Measurements from ENCODE around the gene WSCD2.

WSCD2 gene

GRCh38 chr12:108297424-108297823, 168.3 kb downstream of the WSCD2 start:
- Histone ChIP-seq H3K9ac (ENCODE audit: low read length) (no peak overlapping the region), H3K4me3 (ENCODE audit: low read depth in 1 of 2, low read length in 2 of 2) (no peak overlapping the region), H3K27ac (ENCODE audit: low read depth, low read length) (no peak overlapping the region), H3K36me3 (ENCODE audit: insufficient read depth, low read length) (peaks cover 3% of the 10 kb centered on the region), H3K9me3 (ENCODE audit: low read length) (no peaks in the 10 kb centered on the region), H3K4me1 (ENCODE audit: insufficient read depth, low read length) (no peaks in the 10 kb centered on the region), H3K27me3 (ENCODE audit: control insufficient read depth in 1 of 2, insufficient read depth in 2 of 2, low read length in 2 of 2) (no peaks in the 10 kb centered on the region)

- peaks cover under 1% of the 10 kb centered on the region for H3K4me1 ChIP-seq (ENCODE audit: insufficient read depth, low read length)
- H3K4me3 ChIP-seq (ENCODE audit: low read depth in 1 of 2, low read length in 2 of 2): no peak overlapping the region
- peak overlapping the region; percentile 30 for H3K27ac ChIP-seq (ENCODE audit: low read depth, low read length)
Measured at GRCh38 chr12:108297895-108298760, 169.0 kb downstream of the WSCD2 start.

GRCh38 chr12:108298761-108299275, 169.7 kb downstream of the WSCD2 start:
- no peaks in the 10 kb centered on the region for H3K27me3 ChIP-seq (ENCODE audit: control insufficient read depth in 1 of 2, insufficient read depth in 2 of 2, low read length in 2 of 2)
- H3K9ac ChIP-seq (ENCODE audit: low read length): no peak overlapping the region
- no peak overlapping the region for H3K4me3 ChIP-seq (ENCODE audit: low read depth in 1 of 2, low read length in 2 of 2)
- peaks cover 7% of the 10 kb centered on the region for H3K4me1 ChIP-seq (ENCODE audit: insufficient read depth, low read length)
- H3K9me3 ChIP-seq (ENCODE audit: low read length): no peaks in the 10 kb centered on the region
- H3K36me3 ChIP-seq (ENCODE audit: insufficient read depth, low read length): no peaks in the 10 kb centered on the region
- H3K27ac ChIP-seq (ENCODE audit: low read depth, low read length): peak overlapping the region; percentile 30

More at GRCh38 chr12:108297895-108298760, 169.0 kb downstream of the WSCD2 start:
- no peaks in the 10 kb centered on the region for H3K9me3 ChIP-seq (ENCODE audit: low read length)
- H3K36me3 ChIP-seq (ENCODE audit: insufficient read depth, low read length): no peaks in the 10 kb centered on the region
- no peak overlapping the region for H3K9ac ChIP-seq (ENCODE audit: low read length)
- H3K27me3 ChIP-seq (ENCODE audit: control insufficient read depth in 1 of 2, insufficient read depth in 2 of 2, low read length in 2 of 2): no peaks in the 10 kb centered on the region

GRCh38 chr12:108299516-108299915, 170.4 kb downstream of the WSCD2 start:
- Histone ChIP-seq H3K36me3 (ENCODE audit: insufficient read depth, low read length) (no peaks in the 10 kb centered on the region), H3K9me3 (ENCODE audit: low read length) (no peaks in the 10 kb centered on the region), H3K27ac (ENCODE audit: low read depth, low read length) (no peak overlapping the region), H3K27me3 (ENCODE audit: control insufficient read depth in 1 of 2, insufficient read depth in 2 of 2, low read length in 2 of 2) (no peaks in the 10 kb centered on the region), H3K4me3 (ENCODE audit: low read depth in 1 of 2, low read length in 2 of 2) (no peak overlapping the region), H3K4me1 (ENCODE audit: insufficient read depth, low read length) (peaks cover 12% of the 10 kb centered on the region), H3K9ac (ENCODE audit: low read length) (no peak overlapping the region)

Data from muscle layer of colon (tissue), 2 donors.